NOMO-1 treated with DMSO at 0.1 percent for 48 hours (cell line): ENCODE measurements around the gene ARHGEF7.

Experiments used
- DNase-seq: peaks from one replicate; lab custom pipeline; 2025; ENCODE audit not compliant: unreplicated experiment; lab: John Stamatoyannopoulos, UW

Gene ARHGEF7

GRCh38 chr13:111111376-111111937 lies 3.7 kb upstream of the ARHGEF7 start:
- DNase-seq, result no peak

- DNase-seq, result no peak
Measured at GRCh38 chr13:111112196-111112595, 2.9 kb upstream of the ARHGEF7 start.

GRCh38 chr13:111114362-111115060 lies 599 bp upstream of the ARHGEF7 start:
- DNase-seq, result peak; percentile 21

GRCh38 chr13:111115965-111116521 lies 933 bp downstream of the ARHGEF7 start:
- no peak for DNase-seq

GRCh38 chr13:111116856-111117255 lies 1.7 kb downstream of the ARHGEF7 start:
- DNase-seq, result no peak

- no peak for DNase-seq
Measured at GRCh38 chr13:111117289-111117688, 2.2 kb downstream of the ARHGEF7 start.

- DNase-seq, result no peak
Measured at GRCh38 chr13:111117961-111118360, 2.9 kb downstream of the ARHGEF7 start.

- no peak for DNase-seq
Measured at GRCh38 chr13:111118898-111119607, 3.9 kb downstream of the ARHGEF7 start.

- DNase-seq, result no peak
Measured at GRCh38 chr13:111119966-111120365, 4.9 kb downstream of the ARHGEF7 start.

GRCh38 chr13:111120422-111120821 lies 5.3 kb downstream of the ARHGEF7 start:
- DNase-seq, result no peak

- DNase-seq, result no peak
Measured at GRCh38 chr13:111120913-111121312, 5.8 kb downstream of the ARHGEF7 start.

- no peak for DNase-seq
Measured at GRCh38 chr13:111121506-111121905, 6.4 kb downstream of the ARHGEF7 start.

- DNase-seq, result no peak
Measured at GRCh38 chr13:111122056-111122455, 6.9 kb downstream of the ARHGEF7 start.

GRCh38 chr13:111122631-111123030 lies 7.5 kb downstream of the ARHGEF7 start:
- no peak for DNase-seq

- no peak for DNase-seq
Measured at GRCh38 chr13:111123221-111123620, 8.1 kb downstream of the ARHGEF7 start.

- DNase-seq, result no peak
Measured at GRCh38 chr13:111123649-111124048, 8.5 kb downstream of the ARHGEF7 start.

GRCh38 chr13:111126509-111126908 lies 11.4 kb downstream of the ARHGEF7 start:
- DNase-seq, result no peak

- DNase-seq, result peak; percentile 30
Measured at GRCh38 chr13:111129465-111130115, 14.5 kb downstream of the ARHGEF7 start.

- DNase-seq, result no peak
Measured at GRCh38 chr13:111130116-111130508, 15.0 kb downstream of the ARHGEF7 start.

GRCh38 chr13:111131048-111131447 lies 15.9 kb downstream of the ARHGEF7 start:
- DNase-seq, result no peak

- DNase-seq, result no peak
Measured at GRCh38 chr13:111131611-111132010, 16.5 kb downstream of the ARHGEF7 start.
